DOHH2 (cell line): ENCODE data around the gene PAX3.

Experiments used
- H3F3A ChIP-seq: fragments of 200-600 bp; sonication (generic), shearing (Covaris generic); 2 replicates; pipeline ENCODE4 v1.6.0; 2016; ENCODE audit warnings: antibody characterized with exemption, mild to moderate bottlenecking; ENCODE audit not compliant: control insufficient read depth, insufficient read depth
- H3K27ac ChIP-seq: fragments of 200-600 bp; sonication (generic); 2 replicates; pipeline ENCODE4 v1.5.1; 2014; ENCODE audit warnings: low read depth, mild to moderate bottlenecking, low read length, moderate library complexity
- H3K27me3 ChIP-seq: fragments of 200-600 bp; sonication (generic); 2 replicates; pipeline ENCODE4 v1.6.1; 2014; ENCODE audit warnings: mild to moderate bottlenecking, low read length, mixed read lengths; ENCODE audit not compliant: control insufficient read depth
- H3K36me3 ChIP-seq: fragments of 200-600 bp; sonication (generic); 2 replicates; pipeline ENCODE4 v1.6.1; 2014; ENCODE audit warnings: mild to moderate bottlenecking, low read length, moderate library complexity, mixed read lengths; ENCODE audit not compliant: control insufficient read depth
- H3K4me1 ChIP-seq: fragments of 200-600 bp; sonication (generic); 2 replicates; pipeline ENCODE4 v1.6.1; 2014; ENCODE audit warnings: mild to moderate bottlenecking, low read length, mixed read lengths; ENCODE audit not compliant: control insufficient read depth
- H3K4me2 ChIP-seq: fragments of 200-600 bp; sonication (generic); 2 replicates; pipeline ENCODE4 v1.6.0; 2014; ENCODE audit warnings: mild to moderate bottlenecking, low read length, moderate library complexity
- H3K4me3 ChIP-seq: fragments of 200-600 bp; sonication (generic); 2 replicates; pipeline ENCODE4 v1.5.1; 2014; ENCODE audit warnings: mild to moderate bottlenecking, low read length, mixed read lengths
- H3K79me2 ChIP-seq: fragments of 200-600 bp; sonication (generic); 2 replicates; pipeline ENCODE4 v1.6.1; 2014; ENCODE audit warnings: mild to moderate bottlenecking, low read length, mixed read lengths; ENCODE audit not compliant: control insufficient read depth
- H3K9me2 ChIP-seq: fragments of 200-600 bp; sonication (generic); replicated peaks from 2 replicates; pipeline ENCODE4 v1.6.1; 2014; ENCODE audit warnings: mild to moderate bottlenecking, low read length, mixed read lengths; ENCODE audit not compliant: control insufficient read depth
- H3K9me3 ChIP-seq: fragments of 200-600 bp; sonication (generic); 2 replicates; pipeline ENCODE4 v1.6.1; 2014; ENCODE audit warnings: antibody characterized with exemption, low read length, mixed read lengths; ENCODE audit not compliant: control insufficient read depth, insufficient read depth
- H4K20me1 ChIP-seq: fragments of 200-600 bp; sonication (generic); 2 replicates; pipeline ENCODE4 v1.6.0; 2014; ENCODE audit warnings: low read depth, mild to moderate bottlenecking, antibody characterized with exemption, low read length, moderate library complexity; ENCODE audit not compliant: control insufficient read depth, insufficient read depth
- CTCF ChIP-seq: fragments of 200-600 bp; sonication (generic); IDR thresholded peaks from one replicate; pipeline ENCODE4 v1.5.1; 2014; ENCODE audit warnings: antibody characterized with exemption, mild to moderate bottlenecking, low read depth, low read length; ENCODE audit not compliant: poor library complexity, severe bottlenecking
- EZH2phosphoT487 ChIP-seq: fragments of 200-600 bp; sonication (generic); IDR thresholded peaks from 2 replicates; pipeline ENCODE4 v1.6.1; 2017; ENCODE audit warnings: borderline replicate concordance, mild to moderate bottlenecking, antibody characterized with exemption, low read length, moderate library complexity, mixed read lengths

PAX3 gene

GRCh38 chr2:222264791-222265320, 33.9 kb downstream of the PAX3 start:
- TF ChIP-seq CTCF (no peak), EZH2phosphoT487 (no peak)
- no peak overlapping the region for H3K4me2 ChIP-seq
- no peaks in the 10 kb centered on the region for H3K9me3 ChIP-seq
- H3K4me1 ChIP-seq, result no peaks in the 10 kb centered on the region
- H3K36me3 ChIP-seq, result no peaks in the 10 kb centered on the region
- H4K20me1 ChIP-seq, result no peaks in the 10 kb centered on the region
- no peaks in the 10 kb centered on the region for H3K79me2 ChIP-seq
- no peak overlapping the region for H3K27ac ChIP-seq
- H3K27me3 ChIP-seq, result no peaks in the 10 kb centered on the region
- H3K9me2 ChIP-seq, result no peaks in the 10 kb centered on the region
- no peak overlapping the region for H3K4me3 ChIP-seq
- H3F3A ChIP-seq, result no peaks in the 10 kb centered on the region

- H3K27me3 ChIP-seq, result peaks cover 3% of the 10 kb centered on the region; the same call in 1 of the 2 replicates
- no peak overlapping the region for H3K27ac ChIP-seq
- H3K36me3 ChIP-seq, result no peaks in the 10 kb centered on the region
Measured at GRCh38 chr2:222261504-222261903, 37.3 kb downstream of the PAX3 start.

GRCh38 chr2:222257645-222258044, 41.2 kb downstream of the PAX3 start:
- no peaks in the 10 kb centered on the region for H3F3A ChIP-seq
- no peak overlapping the region for H3K4me3 ChIP-seq
- H3K27me3 ChIP-seq, result peaks cover 3% of the 10 kb centered on the region; the same call in 1 of the 2 replicates
- no peaks in the 10 kb centered on the region for H3K4me1 ChIP-seq
- H3K9me3 ChIP-seq, result no peaks in the 10 kb centered on the region
- no peak for TF ChIP-seq CTCF
- TF ChIP-seq EZH2phosphoT487, result no peak
- H3K4me2 ChIP-seq, result no peak overlapping the region
- H3K27ac ChIP-seq, result no peak overlapping the region
- no peaks in the 10 kb centered on the region for H3K36me3 ChIP-seq
- H3K79me2 ChIP-seq, result no peaks in the 10 kb centered on the region
- H3K9me2 ChIP-seq, result no peaks in the 10 kb centered on the region
- H4K20me1 ChIP-seq, result no peaks in the 10 kb centered on the region

More at GRCh38 chr2:222261504-222261903, 37.3 kb downstream of the PAX3 start:
- Histone ChIP-seq H3K4me1 (no peaks in the 10 kb centered on the region), H4K20me1 (no peaks in the 10 kb centered on the region), H3K4me3 (no peak overlapping the region), H3K79me2 (no peaks in the 10 kb centered on the region), H3K9me2 (no peaks in the 10 kb centered on the region), H3F3A (no peaks in the 10 kb centered on the region), H3K4me2 (no peak overlapping the region), H3K9me3 (no peaks in the 10 kb centered on the region)
- no peak for TF ChIP-seq EZH2phosphoT487
- no peak for TF ChIP-seq CTCF
